Stimulated activated CD8-positive, alpha-beta memory T cell treated with anti-CD3 and anti-CD28 coated beads, Interleukin-2, amount 100 ng/mL, for 1 hour (primary cell): ENCODE measurements around the gene SYF2.
"Not testable (repeated sequence)": the region's sequence is repeated elsewhere in the genome, so short reads cannot be mapped to it uniquely, and the experiment has no call there.

Source experiments
- DNase-seq, 2 donors: peaks; one replicate each; pipeline ENCODE4 v3.0.0-alpha.2; 2020; ENCODE audit warnings: low read depth in 2 of 2

Gene SYF2

DNA sequence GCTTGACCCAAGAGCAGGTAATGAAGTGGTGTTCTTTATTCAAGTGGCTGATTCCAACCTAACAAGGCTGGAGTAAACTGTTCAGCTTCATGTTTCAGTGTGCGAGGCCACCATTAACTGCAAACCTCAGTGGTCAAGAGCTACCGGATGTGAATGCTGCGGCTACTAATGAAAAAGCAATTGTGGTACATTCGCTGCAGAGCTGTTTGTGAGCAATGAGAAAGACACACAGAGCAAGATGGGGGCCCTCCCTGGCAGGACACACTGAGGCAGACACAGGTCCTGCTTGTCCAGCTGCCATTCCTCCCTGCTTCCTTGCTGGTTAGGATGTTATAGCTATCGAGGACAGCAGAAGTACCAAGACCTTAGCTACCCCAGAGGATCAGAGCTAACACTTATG, 26.1 kb downstream of the SYF2 start:
- no peak for DNase-seq

DNA sequence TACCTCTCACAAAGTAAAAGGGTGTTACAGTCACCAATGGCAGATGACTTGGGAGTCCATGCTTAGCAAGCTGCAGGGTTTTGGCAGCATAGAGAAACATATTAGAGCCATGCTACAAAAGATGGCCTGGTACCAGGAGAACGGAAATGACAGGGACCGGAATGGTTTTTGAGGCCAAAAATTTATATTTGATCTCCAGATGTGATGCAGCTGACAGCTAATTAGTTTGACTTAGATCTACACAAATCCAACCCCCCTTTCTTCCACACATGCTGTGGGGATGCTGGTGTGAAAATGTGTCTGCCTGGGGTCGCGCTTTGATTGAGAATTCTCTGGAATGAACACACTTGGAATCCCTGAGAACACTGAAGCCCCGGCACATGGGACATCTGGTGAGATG, 26.5 kb downstream of the SYF2 start:
- DNase-seq: no peak

DNA sequence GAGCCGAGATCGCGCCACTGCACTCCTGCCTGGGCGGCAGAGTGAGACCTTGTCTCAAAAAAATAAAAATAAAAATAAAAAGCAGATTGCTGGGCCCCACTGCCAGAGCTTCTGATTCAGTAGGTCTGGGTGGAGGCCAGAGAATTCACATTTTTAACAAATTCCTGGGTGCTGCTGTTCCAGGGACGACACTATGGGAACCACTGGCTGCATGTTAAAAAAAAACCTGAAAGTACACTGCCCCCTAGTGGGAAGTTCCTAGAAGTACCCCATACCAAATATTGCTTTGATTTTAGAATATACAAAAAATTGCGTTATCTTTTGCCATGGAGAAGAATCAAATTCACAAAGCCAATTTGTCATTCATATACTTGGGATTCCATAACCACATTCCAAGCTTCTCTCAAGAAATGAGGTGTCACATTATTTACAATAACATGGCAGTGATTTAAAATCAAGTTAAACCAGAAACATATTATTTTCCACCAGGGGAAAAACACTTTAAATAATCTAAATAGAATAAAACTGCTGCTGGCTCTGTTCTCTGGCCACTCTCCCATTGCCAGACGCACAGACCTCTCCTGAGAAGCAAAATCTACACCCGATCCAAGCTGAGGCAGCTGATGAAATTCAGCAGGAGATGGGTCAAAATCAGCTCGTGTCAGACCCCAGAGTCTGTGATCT, 27.4 kb downstream of the SYF2 start:
- DNase-seq: no peak

DNA sequence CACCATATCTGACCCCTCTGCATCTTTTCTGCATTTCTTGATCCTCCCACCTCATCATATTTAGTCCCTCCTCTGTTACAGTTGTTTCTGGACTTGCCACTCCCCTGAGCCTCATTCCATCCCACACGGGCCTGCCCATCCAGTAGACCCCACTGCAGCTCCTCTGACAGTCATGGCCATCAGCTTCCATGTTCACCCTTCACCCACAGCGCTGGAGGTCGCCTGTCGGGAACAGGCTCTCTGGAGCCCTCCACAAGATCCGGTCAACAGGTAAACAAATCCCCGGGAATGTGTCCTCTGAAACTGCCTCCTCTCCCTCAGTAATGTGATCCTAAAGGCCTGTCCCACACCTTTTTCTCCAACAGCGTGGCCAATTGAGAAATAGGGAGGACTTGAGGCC, 31.3 kb downstream of the SYF2 start:
- no peak for DNase-seq

DNA sequence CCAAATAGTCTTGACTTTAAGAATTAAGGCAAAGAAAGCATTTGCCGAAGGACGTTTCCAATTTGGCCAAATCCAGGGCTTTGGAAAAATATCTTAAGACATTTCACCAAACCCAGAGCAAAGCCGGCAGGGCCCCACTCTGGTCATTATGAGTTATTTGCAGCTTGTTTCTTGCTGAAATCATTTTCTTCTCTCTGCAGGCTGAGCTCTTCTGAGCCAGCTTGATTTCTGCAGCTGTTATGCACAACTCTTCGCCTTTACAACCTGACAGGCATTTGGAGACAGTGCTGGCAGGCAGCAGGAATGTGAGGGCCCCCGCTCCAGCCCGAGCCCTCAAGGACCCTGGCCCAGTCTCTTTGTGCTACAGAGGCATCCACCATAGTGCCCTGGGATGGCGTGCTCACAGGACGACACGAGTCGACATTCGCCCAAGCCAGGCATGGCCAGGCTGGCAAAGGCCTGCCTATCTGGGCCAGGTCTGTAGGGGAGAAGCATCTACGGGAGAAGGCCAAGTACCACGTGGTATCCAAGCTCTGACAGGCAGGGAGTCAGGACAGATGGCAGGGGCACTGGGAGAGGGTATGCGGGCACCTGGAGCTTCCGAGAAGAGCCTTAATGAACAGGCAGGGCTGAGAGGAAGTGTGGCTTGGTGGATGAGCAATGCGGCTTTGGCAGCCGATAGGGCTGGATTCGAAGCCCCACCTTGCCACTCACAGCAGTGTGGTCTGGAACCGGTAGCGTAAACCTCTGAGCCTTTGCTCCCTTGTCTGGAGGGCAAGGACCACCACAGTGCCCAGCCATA, 32.3 kb downstream of the SYF2 start:
- no peak for DNase-seq

DNA sequence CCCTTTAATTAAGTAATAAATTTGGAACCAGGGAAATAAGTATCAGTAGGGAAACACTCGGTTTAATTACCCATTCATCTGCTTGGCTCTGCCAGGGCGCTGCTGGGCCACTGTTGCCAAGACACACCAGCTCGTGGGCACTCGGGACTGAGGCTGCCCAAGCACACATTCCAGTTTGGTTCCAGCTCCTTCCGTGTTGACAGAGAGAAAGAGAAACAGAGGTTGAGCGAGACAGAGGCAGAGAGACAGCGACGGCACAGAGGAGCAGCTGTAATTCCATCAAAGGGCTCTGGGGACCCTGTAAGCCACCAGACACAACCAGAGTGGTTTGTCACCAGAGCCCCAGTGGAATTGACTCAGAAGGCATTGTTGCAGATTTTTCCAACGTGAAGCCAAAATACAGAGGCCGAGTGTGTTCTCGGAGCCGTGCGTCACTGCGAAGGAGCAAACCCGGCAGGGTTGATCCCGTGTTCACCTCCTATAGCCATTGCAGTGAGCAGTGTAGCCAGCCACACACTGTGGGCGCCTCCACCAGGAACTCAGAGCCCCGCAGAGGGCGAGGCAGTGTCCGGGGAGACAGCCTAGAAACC, 33.5 kb downstream of the SYF2 start:
- DNase-seq: no peak

DNA sequence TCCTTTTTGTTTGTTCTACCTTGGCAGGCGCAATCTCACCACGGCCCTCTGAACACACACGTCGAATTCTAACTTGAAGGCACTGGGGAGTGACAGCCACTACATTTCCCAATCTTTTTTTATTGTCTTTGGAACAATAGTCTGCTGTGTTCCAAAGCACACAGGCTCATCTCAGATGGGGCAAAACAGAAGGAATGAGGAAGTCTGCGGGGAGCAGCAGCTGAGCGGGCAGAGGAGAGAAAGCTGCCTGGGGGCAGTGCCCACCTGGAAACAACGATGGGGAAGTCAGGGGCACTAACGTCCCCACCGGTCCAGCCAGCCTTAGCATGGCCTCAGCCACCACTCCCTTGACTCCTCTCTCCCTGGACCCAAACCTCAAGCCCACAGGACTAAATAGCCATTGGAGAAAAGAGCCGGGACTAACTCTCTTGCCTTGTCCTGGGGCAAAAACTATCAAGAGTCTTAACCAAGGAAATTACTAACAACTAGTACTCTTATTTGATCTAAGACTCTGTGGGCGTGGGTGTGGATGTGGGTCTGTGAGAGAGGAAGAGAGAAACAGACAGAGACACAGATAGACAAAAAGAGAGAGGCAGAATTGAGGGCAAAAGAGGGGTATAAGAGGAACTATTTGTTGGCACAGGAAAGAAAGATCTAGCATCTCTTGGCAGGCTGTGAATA, 34.2 kb downstream of the SYF2 start:
- no peak for DNase-seq

DNA sequence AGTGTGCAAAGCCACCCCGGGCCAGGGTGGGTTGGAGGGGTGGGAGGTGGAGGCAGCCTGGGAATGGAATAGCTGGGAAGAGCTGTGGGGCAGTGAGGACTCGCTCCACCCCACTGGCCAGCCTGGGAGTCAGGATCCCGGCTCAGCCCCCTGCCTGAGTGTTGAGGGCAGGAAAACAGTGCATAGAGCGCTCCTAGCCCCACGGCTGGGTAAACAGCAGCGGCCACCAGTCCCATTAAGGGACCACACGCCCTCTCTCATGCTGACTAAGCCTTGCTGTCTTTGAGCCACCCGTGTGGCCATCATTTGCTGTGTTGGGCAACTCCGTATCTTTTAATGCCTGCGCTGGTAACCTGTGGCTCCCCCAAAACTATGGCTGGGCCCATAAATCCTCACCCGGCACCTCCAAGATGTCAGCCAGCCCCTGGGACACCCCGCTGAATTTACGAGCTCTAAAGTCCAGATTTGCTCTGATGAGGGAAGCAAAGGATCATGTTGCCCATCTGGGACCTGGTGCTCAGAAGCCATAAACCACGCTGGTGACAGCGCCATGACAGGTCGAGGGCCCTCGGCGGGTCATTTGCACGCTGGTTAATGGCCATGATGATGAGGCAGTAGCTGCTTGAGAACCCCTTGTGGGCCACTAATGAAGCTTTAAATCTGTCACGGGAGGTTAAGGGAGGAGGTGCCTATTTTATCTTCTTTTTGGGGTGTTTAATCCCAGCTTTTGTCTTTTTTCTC, 34.9 kb downstream of the SYF2 start:
- no peak for DNase-seq

DNA sequence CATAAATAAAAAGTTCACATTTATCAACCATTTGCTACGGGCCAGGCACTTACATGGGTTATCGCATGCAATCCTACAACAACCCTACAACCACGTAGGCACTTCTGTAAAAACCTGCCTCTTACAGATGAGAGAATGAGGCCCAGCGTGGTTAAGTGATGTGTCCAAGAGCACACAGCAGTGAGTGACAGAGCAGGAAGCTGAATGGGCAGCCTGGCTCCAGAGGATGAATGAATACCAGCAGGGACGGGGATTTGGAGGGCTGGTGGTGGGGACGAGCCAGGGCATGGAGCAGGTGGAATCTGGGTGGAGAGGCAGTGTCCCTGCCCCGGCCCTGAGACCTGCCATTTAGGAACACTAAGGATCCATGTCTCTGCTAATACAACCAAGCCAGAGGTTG, 35.5 kb downstream of the SYF2 start:
- DNase-seq: no peak

DNA sequence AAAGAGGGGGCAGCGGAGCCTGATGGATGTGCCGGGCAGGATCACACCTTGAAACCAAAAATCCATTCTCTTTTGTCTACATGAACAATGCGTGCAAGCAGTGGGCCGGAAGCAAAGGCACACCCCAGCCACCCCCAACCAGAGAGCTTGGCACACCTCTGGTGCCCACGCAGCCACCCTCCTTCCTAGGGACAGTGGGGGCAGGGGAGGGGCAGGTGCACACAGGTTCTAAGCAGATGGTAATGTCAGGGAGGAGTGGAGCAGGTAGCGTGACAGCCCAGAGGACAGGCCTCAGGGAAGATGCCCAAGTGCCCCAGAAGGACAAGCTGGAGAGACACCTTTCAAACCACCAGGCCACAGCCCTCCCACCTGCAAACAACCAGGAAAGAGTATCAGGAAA, 36.5 kb downstream of the SYF2 start:
- no peak for DNase-seq

DNA sequence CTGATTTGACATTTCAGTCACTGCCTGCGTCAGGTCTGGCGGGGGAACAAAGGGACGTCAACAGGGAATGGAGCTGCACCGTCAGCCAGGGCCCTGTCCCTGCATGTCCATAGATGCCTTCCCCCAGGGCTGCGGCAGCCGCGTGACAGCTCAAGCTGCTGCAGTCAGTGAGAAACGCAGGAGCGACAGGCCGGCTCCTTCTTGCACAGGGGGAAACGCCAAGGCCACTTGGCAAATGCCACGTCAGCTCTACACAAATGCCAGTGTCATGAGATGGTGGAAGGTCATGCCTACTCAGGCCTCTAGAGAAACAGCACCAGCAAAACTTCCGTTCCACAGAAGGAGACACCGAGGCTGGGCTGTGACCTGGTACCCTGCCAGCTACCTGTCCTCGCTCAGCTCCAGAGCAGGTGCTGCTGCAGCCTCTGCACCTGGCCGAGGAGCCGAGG, 37.7 kb downstream of the SYF2 start:
- DNase-seq: no peak

DNA sequence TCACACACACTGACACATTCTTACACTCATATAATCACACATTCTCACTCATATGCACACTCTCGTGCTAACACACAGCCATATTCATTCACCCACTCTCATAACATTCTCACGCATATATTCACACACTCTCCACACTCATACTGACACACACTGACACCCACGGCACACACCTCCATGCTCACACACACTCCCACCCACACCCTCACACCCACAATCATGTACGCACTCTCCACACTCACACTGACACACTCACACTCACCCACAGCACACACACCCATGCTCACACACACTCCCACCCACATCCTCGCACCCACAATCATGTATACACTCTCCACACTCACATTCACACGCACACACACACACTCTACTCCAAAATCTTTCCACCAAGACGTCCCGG, 38.2 kb downstream of the SYF2 start:
- DNase-seq: no peak

DNA sequence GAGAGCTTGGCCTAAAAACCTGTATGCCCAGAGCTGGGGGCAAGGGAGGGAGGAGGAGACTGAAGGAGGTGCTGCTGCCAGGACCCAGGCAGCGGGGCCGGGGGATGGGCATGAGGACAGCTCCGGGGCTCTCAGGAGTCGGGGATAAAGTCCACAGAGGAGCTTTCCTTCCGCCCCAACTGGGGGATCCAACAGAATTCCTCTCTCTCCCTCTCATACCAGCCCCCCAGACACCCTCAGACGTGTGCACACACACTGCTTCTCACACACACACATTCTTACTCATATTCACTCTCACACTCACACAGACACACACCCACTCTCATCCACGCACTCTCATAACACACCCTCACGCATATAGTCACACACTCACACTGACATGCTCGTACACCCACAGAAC, 39.1 kb downstream of the SYF2 start:
- no peak for DNase-seq

DNA sequence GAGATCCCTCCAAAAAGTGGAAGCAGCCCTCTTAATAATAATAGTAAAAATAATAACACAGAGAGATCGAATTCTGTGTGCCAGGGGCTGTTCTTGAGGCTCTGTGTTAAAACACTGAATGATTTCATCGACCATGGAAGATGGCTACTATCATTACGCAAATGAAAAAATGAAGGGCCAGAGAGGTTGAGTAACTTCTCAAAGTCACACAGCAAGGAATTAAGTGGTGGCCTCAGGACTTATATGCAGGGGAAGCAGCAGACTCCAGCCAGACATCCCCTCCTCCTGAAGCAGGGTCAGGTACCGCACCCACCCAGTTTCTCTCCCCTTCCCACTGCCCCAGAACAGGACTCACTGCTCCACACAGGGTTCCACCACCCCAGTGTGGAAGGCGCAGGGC, 40.1 kb downstream of the SYF2 start:
- DNase-seq: no peak

DNA sequence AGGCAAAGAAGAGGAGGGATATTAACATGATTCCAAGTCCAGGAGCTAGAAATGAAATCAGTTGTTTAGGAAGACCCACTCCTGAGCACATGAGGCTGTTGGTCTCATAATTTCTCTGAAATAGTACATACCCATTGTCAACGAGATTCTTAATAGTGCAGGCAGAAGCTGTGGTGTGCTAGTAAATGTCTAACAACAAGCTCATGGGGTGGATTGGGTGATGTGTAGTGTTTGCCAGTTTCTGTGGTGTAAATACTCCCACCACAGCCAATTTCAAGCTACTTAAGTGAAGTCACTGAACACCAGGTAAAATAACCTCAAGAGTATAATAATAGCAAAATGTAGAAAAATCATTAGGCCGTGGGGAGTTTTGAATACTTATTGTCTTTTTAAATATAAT, 42.0 kb downstream of the SYF2 start:
- no peak for DNase-seq

DNA sequence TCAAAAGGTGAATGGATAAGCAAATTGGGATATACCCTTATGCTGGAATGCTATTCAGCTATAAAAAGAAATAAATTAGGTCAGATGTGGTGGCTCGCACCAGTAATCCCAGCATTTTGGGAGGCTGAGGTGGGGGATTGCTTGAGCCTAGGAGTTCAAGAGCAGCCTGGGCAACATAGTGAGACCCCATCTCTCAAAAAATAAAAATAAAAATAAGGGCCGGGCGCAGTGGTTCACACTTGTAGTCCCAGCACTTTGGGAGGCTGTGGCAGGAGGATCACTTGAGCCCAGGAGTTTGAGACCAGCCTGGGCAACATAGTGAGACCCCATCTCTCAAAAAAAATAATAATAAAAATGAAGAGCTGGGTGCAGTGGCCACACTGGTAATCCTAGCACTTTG, 44.4 kb downstream of the SYF2 start:
- DNase-seq: not testable (repeated sequence)

DNA sequence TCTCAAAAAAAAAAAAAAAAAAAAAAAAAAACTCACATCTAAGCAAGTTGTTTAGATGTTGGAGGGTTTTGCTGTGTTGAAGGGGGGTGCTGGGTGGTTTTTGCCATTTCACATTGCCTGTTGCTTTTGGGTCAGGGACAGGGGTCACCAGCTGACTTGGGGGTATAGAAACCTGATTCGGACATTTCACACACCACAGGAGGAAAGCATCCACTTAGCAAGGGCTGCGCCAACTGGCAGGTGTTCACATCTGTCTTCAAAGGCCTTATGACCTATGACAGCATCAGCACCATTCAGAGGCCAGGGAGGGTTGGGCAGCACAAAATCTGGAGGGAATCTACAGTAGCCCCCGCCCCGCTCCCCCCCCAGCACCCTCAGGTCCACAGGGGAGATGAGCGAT, 45.2 kb downstream of the SYF2 start:
- DNase-seq: no peak

DNA sequence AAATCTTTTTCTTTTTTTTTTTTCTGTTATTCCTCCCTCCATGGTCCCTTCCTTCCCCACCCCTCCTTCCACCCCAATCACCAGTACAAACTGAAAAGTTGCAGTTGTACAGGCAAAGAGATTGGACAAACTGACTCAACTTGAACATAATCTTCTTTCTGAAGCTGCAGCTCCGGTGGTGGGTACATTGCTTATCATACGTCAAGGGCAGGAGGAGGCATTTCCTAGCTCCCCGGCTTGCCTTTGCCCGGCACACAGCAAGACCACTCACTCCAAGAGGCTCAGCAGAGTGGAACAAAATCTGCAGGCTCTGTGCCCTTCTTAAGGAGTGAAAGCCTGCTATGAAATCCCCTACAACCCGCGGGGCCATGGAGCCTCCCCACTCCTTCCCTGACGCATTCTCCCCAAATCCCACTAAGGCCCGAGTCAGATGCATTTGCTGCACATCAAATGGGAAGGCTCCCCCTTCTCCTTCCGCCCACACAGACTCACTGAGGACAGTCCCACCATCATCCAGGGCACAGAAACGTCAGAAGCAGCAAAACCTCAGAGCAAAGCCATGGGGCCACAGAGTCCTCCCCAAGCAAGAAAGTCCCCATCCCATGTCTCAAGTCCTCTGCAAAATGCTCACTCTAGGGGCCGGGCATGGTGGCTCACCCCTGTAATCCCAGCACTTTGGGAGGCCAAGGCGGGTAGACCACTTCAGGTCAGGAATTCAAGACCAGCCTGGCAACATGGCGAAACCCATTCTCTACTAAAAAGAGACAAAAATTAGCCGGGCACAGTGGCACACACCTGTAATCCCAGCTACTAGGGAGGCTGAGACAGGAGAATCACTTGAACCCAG, 45.9 kb downstream of the SYF2 start:
- no peak for DNase-seq

DNA sequence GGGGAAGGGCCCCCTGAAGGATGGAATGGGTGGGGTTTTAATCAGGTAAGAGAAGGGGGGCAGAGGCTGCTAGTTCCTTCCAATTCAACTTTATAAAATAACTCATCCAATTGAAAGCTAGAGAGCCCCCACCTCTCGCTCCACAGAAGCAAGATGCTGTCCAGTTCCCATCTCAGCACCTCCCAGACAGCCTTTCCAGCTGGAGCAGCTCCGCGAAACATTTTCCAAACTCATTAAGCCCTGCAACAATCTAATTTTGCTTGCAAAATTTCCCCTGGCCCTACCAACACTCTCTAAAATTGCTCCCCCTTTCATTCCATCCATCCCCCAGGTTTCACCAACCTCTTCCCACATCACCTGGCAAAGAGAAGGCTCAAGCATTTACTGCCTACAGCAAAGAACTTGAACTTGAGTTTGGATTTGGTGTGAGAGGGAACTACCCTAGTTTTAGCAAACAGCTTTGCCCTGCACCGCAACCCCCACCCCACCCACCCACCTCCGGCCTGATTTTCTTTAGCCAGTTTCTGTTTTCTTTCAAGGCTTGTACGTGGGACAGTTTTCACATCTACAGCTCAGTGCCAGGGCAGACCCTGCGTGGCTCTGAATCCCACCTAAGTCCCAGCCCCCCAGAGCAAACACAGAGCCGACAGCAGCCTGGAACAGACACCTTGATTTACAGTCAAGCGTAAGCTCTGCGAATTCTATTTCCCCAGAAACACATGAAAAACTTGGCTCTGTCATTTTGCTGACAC, 46.7 kb downstream of the SYF2 start:
- no peak for DNase-seq
